Osteoblast (primary cell): ENCODE measurements around the gene CD46. TPM values are rescaled to one million over a fixed set of nuclear protein-coding genes. Genes with fewer than 3 reads are reported as not detected.

Source experiments
- DNase-seq: peaks from one replicate; pipeline ENCODE4 v3.0.0; 2011; ENCODE audit warnings: low spot score, mixed read lengths; ENCODE audit not compliant: insufficient read length; ENCODE audit errors: missing footprints
- H2AFZ ChIP-seq: 2 replicates; pipeline ENCODE4 v1.6.0; 2011; ENCODE audit warnings: mild to moderate bottlenecking, low read length
- H3K27ac ChIP-seq: 2 replicates; pipeline ENCODE4 v1.5.1; 2011; ENCODE audit warnings: mild to moderate bottlenecking, low read depth, low read length, moderate library complexity
- H3K27me3 ChIP-seq: 2 replicates; pipeline ENCODE4 v1.6.0; 2012; ENCODE audit warnings: mild to moderate bottlenecking, control low read depth, inconsistent platforms, low read length, moderate library complexity; ENCODE audit not compliant: insufficient read depth
- H3K36me3 ChIP-seq: 2 replicates; pipeline ENCODE4 v1.5.1; 2011; ENCODE audit warnings: mild to moderate bottlenecking, low read length, control low read depth, moderate library complexity; ENCODE audit not compliant: insufficient read depth
- H3K4me1 ChIP-seq: 2 replicates; pipeline ENCODE4 v1.5.1; 2011; ENCODE audit warnings: mild to moderate bottlenecking, low read length, control low read depth, moderate library complexity; ENCODE audit not compliant: insufficient read depth
- H3K4me2 ChIP-seq: 2 replicates; pipeline ENCODE4 v1.6.0; 2011; ENCODE audit warnings: mild to moderate bottlenecking, low read length; ENCODE audit not compliant: insufficient read depth
- H3K4me3 ChIP-seq: fragments of 200-600 bp; sonication (generic); 3 replicates; pipeline ENCODE4 v1.5.1; 2012; ENCODE audit warnings: mild to moderate bottlenecking, low read length, inconsistent platforms; ENCODE audit not compliant: insufficient read depth
- H3K79me2 ChIP-seq: 2 replicates; pipeline ENCODE4 v1.6.0; 2012; ENCODE audit warnings: mild to moderate bottlenecking, low read length, control low read depth, inconsistent platforms; ENCODE audit not compliant: insufficient read depth
- H3K9me3 ChIP-seq: 2 replicates; pipeline ENCODE4 v1.5.1; 2011; ENCODE audit warnings: low read depth, low read length, control low read depth
- H4K20me1 ChIP-seq: 2 replicates; pipeline ENCODE4 v1.6.0; 2012; ENCODE audit warnings: mild to moderate bottlenecking, low read length, control low read depth; ENCODE audit not compliant: insufficient read depth
- CTCF ChIP-seq: IDR thresholded peaks from 2 replicates; pipeline ENCODE4 v1.5.1; 2011; ENCODE audit warnings: mild to moderate bottlenecking, low read depth, low read length, moderate library complexity; ENCODE audit errors: extremely low read depth
- total RNA-seq: library from RNA; depleted of rRNA; stranded (reverse); fragments of >200 nt; gene quantifications from 2 replicates; pipeline ENCODE4 v1.2.3, GENCODE V29; 2012

CD46 gene
- total RNA-seq, 1 donor, result 92.6 TPM

- Histone ChIP-seq H4K20me1 (no peaks in the 10 kb centered on the region), H3K4me1 (no peaks in the 10 kb centered on the region), H3K79me2 (peaks cover 13% of the 10 kb centered on the region), H3K4me2 (no peak overlapping the region), H3K4me3 (no peak overlapping the region), H3K36me3 (peaks cover 8% of the 10 kb centered on the region), H3K27me3 (no peaks in the 10 kb centered on the region), H2AFZ (no peak overlapping the region), H3K9me3 (peaks cover 2% of the 10 kb centered on the region), H3K27ac (no peak overlapping the region)
- DNase-seq, result no peak
- TF ChIP-seq CTCF, result no peak
Measured at GRCh38 chr1:207779008-207779407, 27.2 kb downstream of the CD46 start.

GRCh38 chr1:207781312-207781711, 29.5 kb downstream of the CD46 start:
- Histone ChIP-seq H2AFZ (no peak overlapping the region), H3K27ac (no peak overlapping the region), H3K4me1 (no peaks in the 10 kb centered on the region), H3K79me2 (peaks cover 13% of the 10 kb centered on the region), H4K20me1 (no peaks in the 10 kb centered on the region), H3K36me3 (peaks cover 14% of the 10 kb centered on the region), H3K9me3 (peaks cover 2% of the 10 kb centered on the region), H3K4me3 (no peak overlapping the region), H3K4me2 (no peak overlapping the region), H3K27me3 (no peaks in the 10 kb centered on the region)
- no peak for TF ChIP-seq CTCF
- no peak for DNase-seq

- DNase-seq, result no peak
- TF ChIP-seq CTCF, result no peak
- Histone ChIP-seq H3K4me3 (no peak overlapping the region), H3K27me3 (no peaks in the 10 kb centered on the region), H3K27ac (no peak overlapping the region), H2AFZ (no peak overlapping the region), H3K4me1 (peaks cover 5% of the 10 kb centered on the region), H3K4me2 (no peak overlapping the region), H3K9me3 (no peaks in the 10 kb centered on the region), H4K20me1 (no peaks in the 10 kb centered on the region), H3K36me3 (peaks cover 10% of the 10 kb centered on the region), H3K79me2 (no peaks in the 10 kb centered on the region)
Measured at GRCh38 chr1:207787776-207788175, 35.9 kb downstream of the CD46 start.

GRCh38 chr1:207789386-207789785, 37.5 kb downstream of the CD46 start:
- Histone ChIP-seq H4K20me1 (no peaks in the 10 kb centered on the region), H3K36me3 (peaks cover 21% of the 10 kb centered on the region), H3K9me3 (no peaks in the 10 kb centered on the region), H3K79me2 (no peaks in the 10 kb centered on the region), H3K27ac (no peak overlapping the region), H2AFZ (no peak overlapping the region), H3K27me3 (no peaks in the 10 kb centered on the region), H3K4me2 (no peak overlapping the region), H3K4me1 (peaks cover 5% of the 10 kb centered on the region), H3K4me3 (no peak overlapping the region)
- DNase-seq, result no peak
- no peak for TF ChIP-seq CTCF
